Measurements from ENCODE around the gene ZNF268. TPM values are rescaled to one million over a fixed set of nuclear protein-coding genes. Genes with fewer than 3 reads are reported as not detected.

Gene ZNF268
- total and polyA plus RNA-seq, 10 of the 15 experiments (the other 5 are each of a cell fraction or from before 2014, with no cell fraction given), result 9.4 to 23.2 (median 15.3) TPM

DNA sequence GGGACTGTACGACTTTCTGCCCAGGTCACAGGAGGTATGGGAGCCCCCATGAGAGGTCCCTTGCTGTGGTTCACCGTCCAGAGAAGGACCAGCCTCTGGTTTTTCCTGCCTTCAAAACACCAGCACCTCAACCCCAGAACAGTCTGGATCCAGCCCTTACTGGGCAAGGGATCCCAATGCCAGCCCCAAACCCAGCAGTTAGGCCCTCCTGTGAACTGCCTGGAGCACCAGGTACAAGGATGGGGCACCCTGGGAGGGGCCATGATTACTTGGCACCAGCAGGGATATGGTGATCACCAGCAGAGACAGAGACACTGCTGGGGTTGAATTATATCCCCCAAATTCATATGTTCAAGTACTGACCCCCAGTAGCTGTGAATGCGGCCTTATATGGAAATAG, 34.4 kb downstream of the ZNF268 start:
- WGBS (ENCODE audit: insufficient coverage, insufficient replicate concordance, low lambda C conversion rate, missing lambda C conversion rate), result 12% methylated on average over 3 of the region's 3 CpGs
- no TSS peak for BruUV-seq (replicated peaks)
- no peak for ATAC-seq
- H3K4me2 ChIP-seq (ENCODE audit: control insufficient read depth, insufficient read depth), result no peak overlapping the region
- H3K9me3 ChIP-seq (replicated peaks; ENCODE audit: control insufficient read depth, insufficient read depth, low read length), result peaks cover 3% of the 10 kb centered on the region; the same call in 2 of the 3 replicates
- ChIA-PET RAD21 (ENCODE audit: unreplicated experiment) (no interaction called here), SMC1A (ENCODE audit: uncharacterized antibody, unreplicated experiment) (interaction anchor here (0.7 kb wide), 1 partner anchor 13 kb away, joined by 3 read pairs; no protein-coding TSS in a partner anchor), CTCF (no interaction called here), POLR2A (no interaction called here)
- FAIRE-seq, result no peak
- no peak for DNase-seq (ENCODE audit: low read depth, low spot score)
- TF ChIP-seq CBX5 (IDR thresholded peaks at IDR 0.05; ENCODE audit: low read depth) (no peak), CREB1 (IDR thresholded peaks at IDR 0.05; ENCODE audit: low read depth) (no peak)
- TF ChIP-seq, protein P1, sequence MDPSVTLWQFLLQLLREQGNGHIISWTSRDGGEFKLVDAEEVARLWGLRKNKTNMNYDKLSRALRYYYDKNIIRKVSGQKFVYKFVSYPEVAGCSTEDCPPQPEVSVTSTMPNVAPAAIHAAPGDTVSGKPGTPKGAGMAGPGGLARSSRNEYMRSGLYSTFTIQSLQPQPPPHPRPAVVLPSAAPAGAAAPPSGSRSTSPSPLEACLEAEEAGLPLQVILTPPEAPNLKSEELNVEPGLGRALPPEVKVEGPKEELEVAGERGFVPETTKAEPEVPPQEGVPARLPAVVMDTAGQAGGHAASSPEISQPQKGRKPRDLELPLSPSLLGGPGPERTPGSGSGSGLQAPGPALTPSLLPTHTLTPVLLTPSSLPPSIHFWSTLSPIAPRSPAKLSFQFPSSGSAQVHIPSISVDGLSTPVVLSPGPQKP (IDR thresholded peaks at IDR 0.05; ENCODE audit: low read depth, low read length), result no peak
- in situ Hi-C loops (cut with MboI), result no loop called here
- intact Hi-C loops (cut with micrococcal nuclease; ENCODE audit: unreplicated experiment), result no loop called here
- no peak overlapping the region for H3K4me3 ChIP-seq
- H3K9ac ChIP-seq (ENCODE audit: control insufficient read depth, insufficient read depth, low read length), result no peak overlapping the region
- no peaks in the 10 kb centered on the region for H3K79me2 ChIP-seq (ENCODE audit: control insufficient read depth, insufficient read depth, low read length)
- no peaks in the 10 kb centered on the region for H3K36me3 ChIP-seq (ENCODE audit: control insufficient read depth in 2 of 2, insufficient read depth in 2 of 2, low read length in 1 of 2)
- H4K20me1 ChIP-seq (ENCODE audit: control insufficient read depth, insufficient read depth), result no peaks in the 10 kb centered on the region
- no peak overlapping the region for H2AFZ ChIP-seq (ENCODE audit: control insufficient read depth, low read depth, low read length)
- H3K4me1 ChIP-seq (ENCODE audit: control insufficient read depth, insufficient read depth, low read length), result no peaks in the 10 kb centered on the region
- H3K27ac ChIP-seq (ENCODE audit: control insufficient read depth, insufficient read depth), result no peak overlapping the region
- no peaks in the 10 kb centered on the region for H3K27me3 ChIP-seq (replicated peaks in 1 of 2; ENCODE audit: control insufficient read depth in 2 of 2, insufficient read depth in 2 of 2, low read length in 1 of 2)

DNA sequence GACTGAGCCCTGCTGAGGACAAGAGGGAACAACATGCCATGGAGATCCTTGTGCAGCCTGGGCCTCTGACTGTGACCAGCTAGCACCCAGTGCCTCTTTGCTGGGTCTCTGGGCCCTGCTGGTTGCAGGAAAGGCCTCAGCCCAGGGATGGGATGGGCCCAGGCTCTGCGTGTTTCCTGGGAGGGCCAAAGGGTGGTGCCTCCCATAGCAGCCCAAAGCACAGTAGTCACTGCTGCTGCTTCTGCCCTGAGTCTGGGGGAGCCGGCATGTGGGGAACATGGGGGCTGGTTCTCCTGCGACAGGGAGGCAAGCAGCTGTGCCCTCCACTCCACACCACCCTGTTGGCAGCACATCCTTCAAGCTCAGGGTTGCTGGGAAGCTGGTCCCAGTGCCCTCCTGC, 35.9 kb downstream of the ZNF268 start:
- no peak for DNase-seq (ENCODE audit: low read depth, low spot score)
- RAD21 ChIA-PET (ENCODE audit: unreplicated experiment), result no interaction called here
- TF ChIP-seq TCF12 (IDR thresholded peaks at IDR 0.05; ENCODE audit: low read depth, low read length), result no peak
- no peak for TF ChIP-seq NFYA (IDR thresholded peaks at IDR 0.05; ENCODE audit: borderline replicate concordance, low read depth, low read length)
- TF ChIP-seq MYC (IDR thresholded peaks at IDR 0.05; ENCODE audit: insufficient read depth, insufficient read length, insufficient replicate concordance, low read length, severe bottlenecking), result no peak
- TF ChIP-seq BRCA1 (IDR thresholded peaks at IDR 0.05; ENCODE audit: low read depth, low read length), result no peak
- TF ChIP-seq FOS (IDR thresholded peaks at IDR 0.05; ENCODE audit: borderline replicate concordance, extremely low read depth, insufficient read length), result no peak
- TF ChIP-seq NFYB (IDR thresholded peaks at IDR 0.05; ENCODE audit: insufficient read depth, low read depth, low read length), result no peak
- TF ChIP-seq CBFB (IDR thresholded peaks at IDR 0.05; ENCODE audit: low read depth), result no peak
- no peak for TF ChIP-seq ZNF274 (IDR thresholded peaks at IDR 0.05; ENCODE audit: insufficient read depth, insufficient read length)
- Histone ChIP-seq H3K4me1 (ENCODE audit: control insufficient read depth, insufficient read depth, low read length) (no peaks in the 10 kb centered on the region), H3K79me2 (ENCODE audit: control insufficient read depth, insufficient read depth, low read length) (no peaks in the 10 kb centered on the region), H3K36me3 (ENCODE audit: control insufficient read depth in 2 of 2, insufficient read depth in 2 of 2, low read length in 1 of 2) (no peaks in the 10 kb centered on the region), H3K27ac (ENCODE audit: control insufficient read depth, insufficient read depth) (no peak overlapping the region), H2AFZ (ENCODE audit: control insufficient read depth, low read depth, low read length) (no peak overlapping the region), H4K20me1 (ENCODE audit: control insufficient read depth, insufficient read depth) (no peaks in the 10 kb centered on the region), H3K9me3 (replicated peaks; ENCODE audit: control insufficient read depth, insufficient read depth, low read length) (peaks cover 5% of the 10 kb centered on the region; the same call in 1 of the 3 replicates), H3K4me3 (no peak overlapping the region), H3K4me2 (ENCODE audit: control insufficient read depth, insufficient read depth) (no peak overlapping the region), H3K9ac (ENCODE audit: control insufficient read depth, insufficient read depth, low read length) (no peak overlapping the region), H3K27me3 (replicated peaks in 1 of 2; ENCODE audit: control insufficient read depth in 2 of 2, insufficient read depth in 2 of 2, low read length in 1 of 2) (no peaks in the 10 kb centered on the region)
- ATAC-seq, result no peak
- intact Hi-C loops (cut with micrococcal nuclease; ENCODE audit: unreplicated experiment) (no loop called here), in situ Hi-C loops (cut with MboI) (no loop called here)
- CTCF ChIA-PET, result no interaction called here
- FAIRE-seq, result no peak
- POLR2A ChIA-PET, result no interaction called here
- BruUV-seq (replicated peaks), result no TSS peak
- 29% methylated on average over 3 of the region's 3 CpGs for WGBS (ENCODE audit: insufficient coverage, insufficient replicate concordance, low lambda C conversion rate, missing lambda C conversion rate)
- SMC1A ChIA-PET (ENCODE audit: uncharacterized antibody, unreplicated experiment), result no interaction called here

Measured in GM12878 (cell line).